Astrocyte of the cerebellum (primary cell): Measurements from ENCODE around the gene NRXN2.

Experiments
- DNase-seq: peaks from one replicate; pipeline ENCODE4 v3.0.0-alpha.2; 2011; ENCODE audit warnings: low read depth
- H3K4me3 ChIP-seq: 2 replicates; pipeline ENCODE4 v1.5.1; 2011; ENCODE audit warnings: mild to moderate bottlenecking, low read depth, low read length, moderate library complexity
- CTCF ChIP-seq: IDR thresholded peaks from 2 replicates; pipeline ENCODE4 v1.5.1; 2012; ENCODE audit warnings: low read length, low read depth, moderate library complexity, mild to moderate bottlenecking; ENCODE audit errors: missing control alignments
- in situ Hi-C: cut with HindIII; loops from 2 replicates; pipeline ENCODE4 v1.10.0; 2017; ENCODE audit warnings: low sequenced_read_pairs

Gene NRXN2

GRCh38 chr11:64695548-64695947, 27.4 kb downstream of the NRXN2 start:
- DNase-seq: no peak
- no peak overlapping the region for H3K4me3 ChIP-seq
- no peak for TF ChIP-seq CTCF
- in situ Hi-C loops: no loop called here

- no peak for TF ChIP-seq CTCF
- in situ Hi-C loops: no loop called here
- no peak overlapping the region for H3K4me3 ChIP-seq
- no peak for DNase-seq
Observed at GRCh38 chr11:64694821-64695365, 28.1 kb downstream of the NRXN2 start.

GRCh38 chr11:64694026-64694755, 28.8 kb downstream of the NRXN2 start:
- in situ Hi-C loops: no loop called here
- no peak for DNase-seq
- no peak for TF ChIP-seq CTCF
- no peak overlapping the region for H3K4me3 ChIP-seq

- DNase-seq: no peak
- no peak overlapping the region for H3K4me3 ChIP-seq
- in situ Hi-C loops: no loop called here
- no peak for TF ChIP-seq CTCF
Observed at GRCh38 chr11:64692764-64693331, 30.1 kb downstream of the NRXN2 start.

GRCh38 chr11:64691543-64691942, 31.5 kb downstream of the NRXN2 start:
- in situ Hi-C loops: no loop called here
- DNase-seq: no peak
- TF ChIP-seq CTCF: no peak
- no peak overlapping the region for H3K4me3 ChIP-seq

- in situ Hi-C loops: no loop called here
- no peak for TF ChIP-seq CTCF
- H3K4me3 ChIP-seq: no peak overlapping the region
- no peak for DNase-seq
Observed at GRCh38 chr11:64690235-64690634, 32.8 kb downstream of the NRXN2 start.
